Fibroblast of lung (primary cell): ENCODE measurements around the gene SLTM. TPM values are rescaled to one million over a fixed set of nuclear protein-coding genes. Genes with fewer than 3 reads are reported as not detected.
"Not testable (repeated sequence)": the region's sequence is repeated elsewhere in the genome, so short reads cannot be mapped to it uniquely, and the experiment has no call there.

Experiments used
- DNase-seq, 2 donors: peaks; one replicate each; pipeline versions ENCODE4 v3.0.0 to v3.0.0-alpha.2; 2010; ENCODE audit warnings: low read depth in 2 of 2
- H2AFZ ChIP-seq: 2 replicates; pipeline ENCODE4 v1.5.1; 2012; ENCODE audit warnings: low read length, control low read depth, inconsistent platforms
- H3K27ac ChIP-seq: 2 replicates; pipeline ENCODE4 v1.5.1; 2011; ENCODE audit warnings: low read length, control low read depth; ENCODE audit not compliant: insufficient read depth
- H3K27me3 ChIP-seq: 2 replicates; pipeline ENCODE4 v1.5.1; 2011; ENCODE audit warnings: mild to moderate bottlenecking, low read length; ENCODE audit not compliant: control insufficient read depth, insufficient read depth
- H3K36me3 ChIP-seq: 2 replicates; pipeline ENCODE4 v1.5.1; 2011; ENCODE audit warnings: low read length; ENCODE audit not compliant: control insufficient read depth, insufficient read depth
- H3K4me1 ChIP-seq: 2 replicates; pipeline ENCODE4 v1.5.1; 2011; ENCODE audit warnings: low read length; ENCODE audit not compliant: control insufficient read depth, insufficient read depth; ENCODE audit errors: extremely low read depth
- H3K4me2 ChIP-seq: 2 replicates; pipeline ENCODE4 v1.5.1; 2011; ENCODE audit warnings: low read length, control low read depth; ENCODE audit not compliant: insufficient read depth; ENCODE audit errors: extremely low read depth
- H3K4me3 ChIP-seq, 4 experiments: fragments of 200-600 bp in 1 of 4; sonication (generic) in 1 of 4; replicated peaks in 1 of 4; 2 replicates each; pipeline ENCODE4 v1.5.1; 2011 to 2016; ENCODE audit warnings: low read length in 4 of 4, low read depth in 3 of 4, mild to moderate bottlenecking in 3 of 4, control low read depth in 2 of 4, inconsistent platforms in 1 of 4, mixed read lengths in 1 of 4; ENCODE audit not compliant: insufficient read depth in 1 of 4; ENCODE audit errors: control extremely low read depth in 1 of 4
- H3K79me2 ChIP-seq: 2 replicates; pipeline ENCODE4 v1.5.1; 2012; ENCODE audit warnings: mild to moderate bottlenecking, low read length, inconsistent platforms; ENCODE audit not compliant: control insufficient read depth, insufficient read depth
- H3K9ac ChIP-seq: 2 replicates; pipeline ENCODE4 v1.5.1; 2011; ENCODE audit warnings: mild to moderate bottlenecking, low read length, control low read depth; ENCODE audit not compliant: insufficient read depth
- H3K9me3 ChIP-seq: 2 replicates; pipeline ENCODE4 v1.5.1; 2012; ENCODE audit warnings: low read depth, low read length; ENCODE audit not compliant: control insufficient read depth, insufficient read depth
- H4K20me1 ChIP-seq: 2 replicates; pipeline ENCODE4 v1.5.1; 2011; ENCODE audit warnings: low read length; ENCODE audit not compliant: control insufficient read depth, insufficient read depth; ENCODE audit errors: extremely low read depth
- CTCF ChIP-seq, 2 donors: IDR thresholded peaks in 1 of 2; conservative IDR thresholded peaks in 1 of 2; 1 replicate in 1 of 2; 2 replicates in 1 of 2; pipeline ENCODE4 v1.5.1; 2011 to 2012; ENCODE audit warnings: low read length in 2 of 2, control low read depth in 1 of 2, inconsistent platforms in 1 of 2, low read depth in 1 of 2, mild to moderate bottlenecking in 1 of 2
- EZH2 ChIP-seq: IDR thresholded peaks from 2 replicates; pipeline ENCODE4 v1.5.1; 2012; ENCODE audit warnings: low read length, control low read depth, mild to moderate bottlenecking; ENCODE audit errors: missing control alignments
- polyA plus RNA-seq, 2 donors: library from polyadenylated mRNA; depleted of rRNA in 1 of 2; stranded (reverse) in 1 of 2; unstranded in 1 of 2; fragments of >200 nt; gene quantifications; 2 replicates each; pipeline ENCODE4 v1.2.1, GENCODE V29; 2011 to 2012; ENCODE audit warnings: missing spikeins in 1 of 2
- total RNA-seq: library from RNA; depleted of rRNA; stranded (reverse); fragments of >200 nt; gene quantifications from 2 replicates; pipeline ENCODE4 v1.2.1, GENCODE V29; 2014

SLTM gene
- total and polyA plus RNA-seq, 2 donors (not counting 1 experiment from before 2014, with no cell fraction given), result 19.3 to 67.2 TPM

GRCh38 chr15:58842713-58843396, 90.6 kb downstream of the SLTM start:
- Histone ChIP-seq H3K36me3 (no peaks in the 10 kb centered on the region), H3K4me2 (no peak overlapping the region), H3K9me3 (no peaks in the 10 kb centered on the region), H3K4me3 (no peak overlapping the region), H3K27ac (no peak overlapping the region), H2AFZ (no peak overlapping the region), H3K4me1 (no peaks in the 10 kb centered on the region), H3K27me3 (no peaks in the 10 kb centered on the region), H4K20me1 (no peaks in the 10 kb centered on the region), H3K9ac (no peak overlapping the region), H3K79me2 (no peaks in the 10 kb centered on the region)
- no peak for DNase-seq
- TF ChIP-seq CTCF (conservative IDR thresholded peaks at IDR 0.05 in 1 of 2, IDR thresholded peaks at IDR 0.05 in 1 of 2; ENCODE audit: low read depth in 1 of 2, low read length in 2 of 2) (no peak), EZH2 (no peak)

- DNase-seq, result peak; percentile 8 to 45
- no peaks in the 10 kb centered on the region for H3K9me3 ChIP-seq
- H3K4me1 ChIP-seq, result no peaks in the 10 kb centered on the region
- no peak overlapping the region for H3K4me2 ChIP-seq
- H3K79me2 ChIP-seq, result no peaks in the 10 kb centered on the region
- H3K9ac ChIP-seq, result no peak overlapping the region
- no peak overlapping the region for H3K4me3 ChIP-seq
- no peaks in the 10 kb centered on the region for H3K27me3 ChIP-seq
- no peaks in the 10 kb centered on the region for H4K20me1 ChIP-seq
- no peak overlapping the region for H3K27ac ChIP-seq
- no peaks in the 10 kb centered on the region for H3K36me3 ChIP-seq
- no peak overlapping the region for H2AFZ ChIP-seq
- TF ChIP-seq CTCF (conservative IDR thresholded peaks at IDR 0.05 in 1 of 2, IDR thresholded peaks at IDR 0.05 in 1 of 2; ENCODE audit: low read depth in 1 of 2, low read length in 2 of 2) (no peak), EZH2 (no peak)
Measured at GRCh38 chr15:58840048-58840447, 93.4 kb downstream of the SLTM start.

- TF ChIP-seq CTCF (conservative IDR thresholded peaks at IDR 0.05 in 1 of 2, IDR thresholded peaks at IDR 0.05 in 1 of 2; ENCODE audit: low read depth in 1 of 2, low read length in 2 of 2) (peak; percentile 7 to 28), EZH2 (no peak)
- H3K27me3 ChIP-seq, result no peaks in the 10 kb centered on the region
- no peaks in the 10 kb centered on the region for H3K4me1 ChIP-seq
- no peak overlapping the region for H3K4me3 ChIP-seq
- no peak overlapping the region for H3K4me2 ChIP-seq
- H3K9ac ChIP-seq, result no peak overlapping the region
- DNase-seq, result peak in 1 of 2 donors; percentile 8
- no peaks in the 10 kb centered on the region for H3K9me3 ChIP-seq
- H3K79me2 ChIP-seq, result no peaks in the 10 kb centered on the region
- H3K27ac ChIP-seq, result no peak overlapping the region
- H4K20me1 ChIP-seq, result peaks cover under 1% of the 10 kb centered on the region
- H2AFZ ChIP-seq, result no peak overlapping the region
- H3K36me3 ChIP-seq, result no peaks in the 10 kb centered on the region
Measured at GRCh38 chr15:58839485-58839884, 94.0 kb downstream of the SLTM start.

GRCh38 chr15:58833681-58834426, 99.6 kb downstream of the SLTM start:
- not testable (repeated sequence) for H3K27ac ChIP-seq, H3K36me3 ChIP-seq, H3K4me3 ChIP-seq, H3K4me1 ChIP-seq, H3K27me3 ChIP-seq, H3K9me3 ChIP-seq, H3K4me2 ChIP-seq, H4K20me1 ChIP-seq, H3K9ac ChIP-seq, H2AFZ ChIP-seq, H3K79me2 ChIP-seq
- peak in 1 of 2 donors; percentile 1 for DNase-seq
